ENCODE measurements around the gene TSFM. TPM values are rescaled to one million over a fixed set of nuclear protein-coding genes. Genes with fewer than 3 reads are reported as not detected.

Gene TSFM
- total RNA-seq, 1 experiment from 2014 or later = 48.7 TPM

- TF ChIP-seq AR (CRISPR knock-in tag; IDR thresholded peaks at IDR 0.05) = no peak
- no peak for TF ChIP-seq ATF1 (CRISPR knock-in tag; IDR thresholded peaks at IDR 0.05)
- no peak for TF ChIP-seq TCF7 (CRISPR knock-in tag; IDR thresholded peaks at IDR 0.05; ENCODE audit: low read depth)
- TF ChIP-seq TEAD1 (CRISPR knock-in tag; IDR thresholded peaks at IDR 0.05) = no peak
- TF ChIP-seq, protein P1, sequence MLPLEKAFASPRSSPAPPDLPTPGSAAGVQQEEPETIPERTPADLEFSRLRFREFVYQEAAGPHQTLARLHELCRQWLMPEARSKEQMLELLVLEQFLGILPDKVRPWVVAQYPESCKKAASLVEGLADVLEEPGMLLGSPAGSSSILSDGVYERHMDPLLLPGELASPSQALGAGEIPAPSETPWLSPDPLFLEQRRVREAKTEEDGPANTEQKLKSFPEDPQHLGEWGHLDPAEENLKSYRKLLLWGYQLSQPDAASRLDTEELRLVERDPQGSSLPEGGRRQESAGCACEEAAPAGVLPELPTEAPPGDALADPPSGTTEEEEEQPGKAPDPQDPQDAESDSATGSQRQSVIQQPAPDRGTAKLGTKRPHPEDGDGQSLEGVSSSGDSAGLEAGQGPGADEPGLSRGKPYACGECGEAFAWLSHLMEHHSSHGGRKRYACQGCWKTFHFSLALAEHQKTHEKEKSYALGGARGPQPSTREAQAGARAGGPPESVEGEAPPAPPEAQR (CRISPR knock-in tag; IDR thresholded peaks at IDR 0.05) = no peak
- TF ChIP-seq ZNF138 (CRISPR knock-in tag; conservative IDR thresholded peaks at IDR 0.05) = no peak
- TF ChIP-seq, protein P2, sequence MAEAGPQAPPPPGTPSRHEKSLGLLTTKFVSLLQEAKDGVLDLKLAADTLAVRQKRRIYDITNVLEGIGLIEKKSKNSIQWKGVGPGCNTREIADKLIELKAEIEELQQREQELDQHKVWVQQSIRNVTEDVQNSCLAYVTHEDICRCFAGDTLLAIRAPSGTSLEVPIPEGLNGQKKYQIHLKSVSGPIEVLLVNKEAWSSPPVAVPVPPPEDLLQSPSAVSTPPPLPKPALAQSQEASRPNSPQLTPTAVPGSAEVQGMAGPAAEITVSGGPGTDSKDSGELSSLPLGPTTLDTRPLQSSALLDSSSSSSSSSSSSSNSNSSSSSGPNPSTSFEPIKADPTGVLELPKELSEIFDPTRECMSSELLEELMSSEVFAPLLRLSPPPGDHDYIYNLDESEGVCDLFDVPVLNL (CRISPR knock-in tag; IDR thresholded peaks at IDR 0.05; ENCODE audit: borderline replicate concordance, low read depth) = no peak
- no peak for TF ChIP-seq ZNF396 (CRISPR knock-in tag; IDR thresholded peaks at IDR 0.05; ENCODE audit: borderline replicate concordance)
Measured at GRCh38 chr12:57746025-57746424, 36.6 kb upstream of the TSFM start (continued).

- DNase-seq (ENCODE audit: low spot score) = no peak
- H3K27me3 Mint-ChIP-seq (ENCODE audit: low read depth) = peaks cover 20% of the 10 kb centered on the region
- ChIA-PET POLR2A (no interaction called here), CTCF (interaction anchor here (1.1 kb wide), 1 partner anchor 23 kb away, joined by 3 read pairs; no protein-coding TSS in a partner anchor)
- TF ChIP-seq NFYB (CRISPR knock-in tag; conservative IDR thresholded peaks at IDR 0.05; ENCODE audit: low read depth) (no peak), RORB (CRISPR knock-in tag; IDR thresholded peaks at IDR 0.05) (no peak), ZBTB21 (CRISPR knock-in tag; IDR thresholded peaks at IDR 0.05; ENCODE audit: borderline replicate concordance) (no peak)
- H3K4me1 Mint-ChIP-seq = peaks cover 40% of the 10 kb centered on the region
- no peaks in the 10 kb centered on the region; the same call in 1 of the 2 replicates for H3K9me3 Mint-ChIP-seq
- peaks cover 52% of the 10 kb centered on the region for H3K36me3 Mint-ChIP-seq
- no peak for ATAC-seq
- H3K4me3 Mint-ChIP-seq = no peak overlapping the region
- H3K27ac Mint-ChIP-seq = no peak overlapping the region
Measured at GRCh38 chr12:57749061-57749460, 33.5 kb upstream of the TSFM start.

GRCh38 chr12:57750561-57751431 lies 31.8 kb upstream of the TSFM start:
- no peak for DNase-seq (ENCODE audit: low spot score)
- Mint-ChIP-seq H3K27me3 (ENCODE audit: low read depth) (peaks cover 25% of the 10 kb centered on the region), H3K4me3 (peak overlapping the region; percentile 89), H3K27ac (peak overlapping the region; percentile 86; the same call in 1 of the 2 replicates), H3K9me3 (no peaks in the 10 kb centered on the region), H3K36me3 (peaks cover 49% of the 10 kb centered on the region), H3K4me1 (peaks cover 41% of the 10 kb centered on the region)
- CTCF ChIA-PET = interaction anchor here (0.6 kb wide), 1 partner anchor 15 kb away, joined by 3 read pairs; no protein-coding TSS in a partner anchor
- no peak for ATAC-seq
- POLR2A ChIA-PET = no interaction called here
- TF ChIP-seq ZBTB43 (CRISPR knock-in tag; IDR thresholded peaks at IDR 0.05) (no peak), E2F5 (CRISPR knock-in tag; IDR thresholded peaks at IDR 0.05) (no peak), ATF3 (CRISPR knock-in tag; conservative IDR thresholded peaks at IDR 0.05) (no peak), NR2C2 (CRISPR knock-in tag; IDR thresholded peaks at IDR 0.05) (no peak), RORB (CRISPR knock-in tag; IDR thresholded peaks at IDR 0.05) (no peak), JAZF1 (CRISPR knock-in tag; IDR thresholded peaks at IDR 0.05) (no peak), TP53 (CRISPR knock-in tag; IDR thresholded peaks at IDR 0.05) (no peak), TCF7 (CRISPR knock-in tag; IDR thresholded peaks at IDR 0.05; ENCODE audit: low read depth) (no peak)
- TF ChIP-seq, protein P3, sequence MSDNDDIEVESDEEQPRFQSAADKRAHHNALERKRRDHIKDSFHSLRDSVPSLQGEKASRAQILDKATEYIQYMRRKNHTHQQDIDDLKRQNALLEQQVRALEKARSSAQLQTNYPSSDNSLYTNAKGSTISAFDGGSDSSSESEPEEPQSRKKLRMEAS (CRISPR knock-in tag; IDR thresholded peaks at IDR 0.05) = no peak
- TF ChIP-seq, protein P2 (CRISPR knock-in tag; IDR thresholded peaks at IDR 0.05; ENCODE audit: borderline replicate concordance, low read depth) = no peak
- TF ChIP-seq, protein P4, sequence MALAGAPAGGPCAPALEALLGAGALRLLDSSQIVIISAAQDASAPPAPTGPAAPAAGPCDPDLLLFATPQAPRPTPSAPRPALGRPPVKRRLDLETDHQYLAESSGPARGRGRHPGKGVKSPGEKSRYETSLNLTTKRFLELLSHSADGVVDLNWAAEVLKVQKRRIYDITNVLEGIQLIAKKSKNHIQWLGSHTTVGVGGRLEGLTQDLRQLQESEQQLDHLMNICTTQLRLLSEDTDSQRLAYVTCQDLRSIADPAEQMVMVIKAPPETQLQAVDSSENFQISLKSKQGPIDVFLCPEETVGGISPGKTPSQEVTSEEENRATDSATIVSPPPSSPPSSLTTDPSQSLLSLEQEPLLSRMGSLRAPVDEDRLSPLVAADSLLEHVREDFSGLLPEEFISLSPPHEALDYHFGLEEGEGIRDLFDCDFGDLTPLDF (CRISPR knock-in tag; IDR thresholded peaks at IDR 0.05) = no peak
- TF ChIP-seq, protein P5, sequence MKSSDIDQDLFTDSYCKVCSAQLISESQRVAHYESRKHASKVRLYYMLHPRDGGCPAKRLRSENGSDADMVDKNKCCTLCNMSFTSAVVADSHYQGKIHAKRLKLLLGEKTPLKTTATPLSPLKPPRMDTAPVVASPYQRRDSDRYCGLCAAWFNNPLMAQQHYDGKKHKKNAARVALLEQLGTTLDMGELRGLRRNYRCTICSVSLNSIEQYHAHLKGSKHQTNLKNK (CRISPR knock-in tag; IDR thresholded peaks at IDR 0.05) = no peak
